Activated T-helper 1 cell treated with Interleukin-2 at 50 U/mL for 16 hours (primary cell): ENCODE results near the gene CACNA1A.

Experiments used
- DNase-seq: peaks from one replicate; pipeline ENCODE4 v3.0.0-alpha.2; 2020; ENCODE audit warnings: low read depth

The CACNA1A gene

GRCh38 chr19:13164343-13165161 is 341.7 kb downstream of the CACNA1A start:
- peak; percentile 43 for DNase-seq

GRCh38 chr19:13163609-13164342 is 342.5 kb downstream of the CACNA1A start:
- no peak for DNase-seq

- peak; percentile 75 for DNase-seq
These were observed 343.3 kb downstream of the CACNA1A start for GRCh38 chr19:13162724-13163608.

- no peak for DNase-seq
These were observed 345.7 kb downstream of the CACNA1A start for GRCh38 chr19:13160557-13160956.

GRCh38 chr19:13159713-13160112 is 346.6 kb downstream of the CACNA1A start:
- DNase-seq: no peak
